CD4-positive, CD25-positive, alpha-beta regulatory T cell (primary cell): ENCODE measurements around the gene MYBL2. TPM values are rescaled to one million over a fixed set of nuclear protein-coding genes. Genes with fewer than 3 reads are reported as not detected.

Source experiments
- ATAC-seq, 2 donors: fragments of 150-1000 bp; cut with Tn5 transposase; one replicate each; pipeline ENCODE4 v1.10.0; 2021; ENCODE audit warnings: low read depth in 2 of 2, moderate number of reproducible peaks in 2 of 2, moderate library complexity in 1 of 2
- DNase-seq, 3 donors: peaks; one replicate each; pipeline versions ENCODE4 v3.0.0 to v3.0.0-alpha.2; 2012 to 2022; ENCODE audit warnings: mixed read lengths in 1 of 3
- H3K27ac ChIP-seq: one replicate; pipeline ENCODE4 v1.7.0; 2013; ENCODE audit warnings: mild to moderate bottlenecking, low read length; ENCODE audit not compliant: insufficient read depth, poor library complexity, severe bottlenecking
- H3K27me3 ChIP-seq: one replicate; pipeline ENCODE4 v1.7.0; 2013; ENCODE audit warnings: low read length; ENCODE audit not compliant: control insufficient read depth, insufficient read depth
- H3K36me3 ChIP-seq: one replicate; pipeline ENCODE4 v1.7.0; 2013; ENCODE audit warnings: mild to moderate bottlenecking, low read length, moderate library complexity; ENCODE audit not compliant: control insufficient read depth, insufficient read depth
- H3K4me1 ChIP-seq: 2 replicates; pipeline ENCODE4 v1.7.0; 2013; ENCODE audit warnings: mild to moderate bottlenecking, low read length; ENCODE audit not compliant: insufficient read depth, control insufficient read depth, poor library complexity, severe bottlenecking
- H3K4me3 ChIP-seq: one replicate; pipeline ENCODE4 v1.7.0; 2013; ENCODE audit warnings: low read depth, mild to moderate bottlenecking, low read length, moderate library complexity
- H3K9me3 ChIP-seq, 2 experiments: 1 replicate in 1 of 2; 2 replicates in 1 of 2; pipeline ENCODE4 v1.7.0; 2013; ENCODE audit warnings: low read length in 2 of 2, mild to moderate bottlenecking in 1 of 2, moderate library complexity in 1 of 2; ENCODE audit not compliant: control insufficient read depth in 2 of 2
- H3K27ac Mint-ChIP-seq, 3 donors: one replicate each; pipeline ENCODE4 v1.8.0; 2020 to 2022; ENCODE audit warnings: mild to moderate bottlenecking in 3 of 3, mixed read lengths in 3 of 3, moderate library complexity in 2 of 3
- H3K27me3 Mint-ChIP-seq: one replicate; pipeline ENCODE4 v1.8.0; 2022; ENCODE audit warnings: mild to moderate bottlenecking, mixed read lengths
- H3K36me3 Mint-ChIP-seq: one replicate; pipeline ENCODE4 v1.8.0; 2020; ENCODE audit warnings: mixed read lengths
- H3K4me1 Mint-ChIP-seq, 4 donors: one replicate each; pipeline ENCODE4 v1.8.0; 2020 to 2022; ENCODE audit warnings: mixed read lengths in 4 of 4, mild to moderate bottlenecking in 1 of 4
- H3K4me3 Mint-ChIP-seq, 4 donors: one replicate each; pipeline ENCODE4 v1.8.0; 2020 to 2022; ENCODE audit warnings: mild to moderate bottlenecking in 4 of 4, mixed read lengths in 4 of 4, moderate library complexity in 3 of 4
- H3K9me3 Mint-ChIP-seq, 7 donors: one replicate each; pipeline ENCODE4 v1.8.0; 2020 to 2022; ENCODE audit warnings: mixed read lengths in 7 of 7, mild to moderate bottlenecking in 3 of 7, moderate library complexity in 2 of 7
- polyA plus RNA-seq, 4 donors: library from polyadenylated mRNA; unstranded; fragments of 300-500 nt; fragmentation: Illumina TruSeq; gene quantifications; one replicate each; pipeline ENCODE4 v1.2.3, GENCODE V29; 2021
- total RNA-seq: library from RNA; stranded (reverse); gene quantifications from one replicate; pipeline ENCODE4 v1.2.3, GENCODE V29; 2022

MYBL2 gene
- total and polyA plus RNA-seq, 5 donors from 2014 or later = 1.6 to 4.3 (median 2.7) TPM

- H3K36me3 ChIP-seq = no peaks in the 10 kb centered on the region
- no peaks in the 10 kb centered on the region for H3K4me1 ChIP-seq
- ATAC-seq = no peak
- H3K27me3 ChIP-seq = no peaks in the 10 kb centered on the region
- no peaks in the 10 kb centered on the region for H3K36me3 Mint-ChIP-seq
- no peaks in the 10 kb centered on the region for H3K9me3 Mint-ChIP-seq
- H3K4me3 ChIP-seq = no peak overlapping the region
- H3K4me3 Mint-ChIP-seq = no peak overlapping the region
- H3K27ac Mint-ChIP-seq = peak overlapping the region in 1 of 3 donors; percentile 75
- H3K27ac ChIP-seq = no peak overlapping the region
- H3K4me1 Mint-ChIP-seq = peaks cover 0 to 11% (median 2%) of the 10 kb centered on the region in 4 donors
- no peak for DNase-seq
- no peaks in the 10 kb centered on the region for H3K9me3 ChIP-seq
- no peaks in the 10 kb centered on the region for H3K27me3 Mint-ChIP-seq
Measured at GRCh38 chr20:43689165-43689564, 22.3 kb downstream of the MYBL2 start.

- no peak overlapping the region for H3K27ac Mint-ChIP-seq
Measured at GRCh38 chr20:43690943-43691598, 24.2 kb downstream of the MYBL2 start.

GRCh38 chr20:43691928-43692524 is 25.1 kb downstream of the MYBL2 start:
- peak overlapping the region in 1 of 3 donors; percentile 57 for H3K27ac Mint-ChIP-seq
- H3K36me3 Mint-ChIP-seq = no peaks in the 10 kb centered on the region
- H3K4me3 Mint-ChIP-seq = no peak overlapping the region
- Histone ChIP-seq H3K9me3 (no peaks in the 10 kb centered on the region), H3K27ac (no peak overlapping the region), H3K4me1 (no peaks in the 10 kb centered on the region), H3K27me3 (no peaks in the 10 kb centered on the region), H3K4me3 (no peak overlapping the region), H3K36me3 (no peaks in the 10 kb centered on the region)
- H3K27me3 Mint-ChIP-seq = no peaks in the 10 kb centered on the region
- H3K4me1 Mint-ChIP-seq = peaks cover 4 to 14% (median 9%) of the 10 kb centered on the region in 4 donors
- DNase-seq (peak; percentile 13 to 71 (median 31)), ATAC-seq (no peak)
- no peaks in the 10 kb centered on the region for H3K9me3 Mint-ChIP-seq

More at GRCh38 chr20:43690943-43691598, 24.2 kb downstream of the MYBL2 start:
- no peak overlapping the region for H3K27ac ChIP-seq
- ATAC-seq = no peak
- no peaks in the 10 kb centered on the region for H3K36me3 Mint-ChIP-seq
- no peak overlapping the region for H3K4me3 Mint-ChIP-seq
- DNase-seq = no peak
- H3K4me1 ChIP-seq = no peaks in the 10 kb centered on the region
- H3K4me1 Mint-ChIP-seq = peaks cover 4 to 18% (median 9%) of the 10 kb centered on the region in 4 donors
- H3K9me3 ChIP-seq = no peaks in the 10 kb centered on the region
- no peak overlapping the region for H3K4me3 ChIP-seq
- H3K27me3 Mint-ChIP-seq = no peaks in the 10 kb centered on the region
- no peaks in the 10 kb centered on the region for H3K27me3 ChIP-seq
- H3K9me3 Mint-ChIP-seq = no peaks in the 10 kb centered on the region
- H3K36me3 ChIP-seq = no peaks in the 10 kb centered on the region

- Mint-ChIP-seq H3K9me3 (no peaks in the 10 kb centered on the region), H3K4me3 (peak overlapping the region in 1 of 4 donors; percentile 50)
- ATAC-seq = no peak
Measured at GRCh38 chr20:43694763-43695162, 27.8 kb downstream of the MYBL2 start.

GRCh38 chr20:43695571-43695970 is 28.7 kb downstream of the MYBL2 start:
- Mint-ChIP-seq H3K9me3 (no peaks in the 10 kb centered on the region), H3K27me3 (no peaks in the 10 kb centered on the region), H3K4me1 (peaks cover 6 to 27% (median 16%) of the 10 kb centered on the region in 4 donors), H3K36me3 (peaks cover 8% of the 10 kb centered on the region), H3K27ac (no peak overlapping the region), H3K4me3 (no peak overlapping the region)
- Histone ChIP-seq H3K4me3 (no peak overlapping the region), H3K36me3 (no peaks in the 10 kb centered on the region), H3K4me1 (peaks cover 11% of the 10 kb centered on the region), H3K9me3 (no peaks in the 10 kb centered on the region), H3K27me3 (no peaks in the 10 kb centered on the region), H3K27ac (no peak overlapping the region)
- DNase-seq (no peak), ATAC-seq (no peak)

More at GRCh38 chr20:43694763-43695162, 27.8 kb downstream of the MYBL2 start:
- peak overlapping the region in 1 of 3 donors; percentile 90 for H3K27ac Mint-ChIP-seq
- peaks cover 4 to 19% (median 10%) of the 10 kb centered on the region in 4 donors for H3K4me1 Mint-ChIP-seq
- no peaks in the 10 kb centered on the region for H3K9me3 ChIP-seq
- no peak overlapping the region for H3K27ac ChIP-seq
- peaks cover 4% of the 10 kb centered on the region for H3K36me3 Mint-ChIP-seq
- H3K4me1 ChIP-seq = peaks cover 3% of the 10 kb centered on the region
- no peaks in the 10 kb centered on the region for H3K36me3 ChIP-seq
- no peaks in the 10 kb centered on the region for H3K27me3 Mint-ChIP-seq
- H3K27me3 ChIP-seq = no peaks in the 10 kb centered on the region
- H3K4me3 ChIP-seq = no peak overlapping the region
- peak in 1 of 3 donors; percentile 20 for DNase-seq

- peaks cover 8% of the 10 kb centered on the region for H3K36me3 Mint-ChIP-seq
- Histone ChIP-seq H3K27me3 (no peaks in the 10 kb centered on the region), H3K36me3 (no peaks in the 10 kb centered on the region), H3K27ac (no peak overlapping the region), H3K4me1 (peaks cover 12% of the 10 kb centered on the region), H3K9me3 (no peaks in the 10 kb centered on the region), H3K4me3 (no peak overlapping the region)
- H3K27ac Mint-ChIP-seq = peak overlapping the region; percentile 74 to 95 (median 91)
- H3K4me1 Mint-ChIP-seq = peaks cover 0 to 22% (median 13%) of the 10 kb centered on the region in 4 donors
- no peaks in the 10 kb centered on the region for H3K27me3 Mint-ChIP-seq
- H3K9me3 Mint-ChIP-seq = no peaks in the 10 kb centered on the region
- H3K4me3 Mint-ChIP-seq = peak overlapping the region in 3 of 4 donors; percentile 3 to 60 (median 41)
- DNase-seq = peak in 2 of 3 donors; percentile 19 to 72
- peak; percentile 62 to 63 for ATAC-seq
Measured at GRCh38 chr20:43699941-43700565, 33.1 kb downstream of the MYBL2 start.

- Mint-ChIP-seq H3K9me3 (no peaks in the 10 kb centered on the region), H3K27me3 (no peaks in the 10 kb centered on the region), H3K36me3 (peaks cover 8% of the 10 kb centered on the region), H3K27ac (peak overlapping the region in 2 of 3 donors; percentile 91 to 95), H3K4me3 (no peak overlapping the region), H3K4me1 (peaks cover 0 to 19% (median 13%) of the 10 kb centered on the region in 4 donors)
- Histone ChIP-seq H3K27ac (no peak overlapping the region), H3K27me3 (no peaks in the 10 kb centered on the region), H3K4me3 (no peak overlapping the region), H3K36me3 (no peaks in the 10 kb centered on the region), H3K4me1 (peaks cover 12% of the 10 kb centered on the region), H3K9me3 (no peaks in the 10 kb centered on the region)
- no peak for ATAC-seq
- no peak for DNase-seq
Measured at GRCh38 chr20:43700627-43701026, 33.7 kb downstream of the MYBL2 start.
